Effector CD4-positive, alpha-beta T cell (primary cell): ENCODE results near the gene GLT8D1.
"Not testable (repeated sequence)": the region's sequence is repeated elsewhere in the genome, so short reads cannot be mapped to it uniquely, and the experiment has no call there.

ENCODE experiments used
- DNase-seq: peaks from one replicate; pipeline ENCODE4 v3.0.0-alpha.2; 2020

Gene GLT8D1

GRCh38 chr3:52679199-52679538 is 26.4 kb downstream of the GLT8D1 start:
- no peak for DNase-seq

- no peak for DNase-seq
These were observed 27.1 kb downstream of the GLT8D1 start for GRCh38 chr3:52678265-52679198.

DNA sequence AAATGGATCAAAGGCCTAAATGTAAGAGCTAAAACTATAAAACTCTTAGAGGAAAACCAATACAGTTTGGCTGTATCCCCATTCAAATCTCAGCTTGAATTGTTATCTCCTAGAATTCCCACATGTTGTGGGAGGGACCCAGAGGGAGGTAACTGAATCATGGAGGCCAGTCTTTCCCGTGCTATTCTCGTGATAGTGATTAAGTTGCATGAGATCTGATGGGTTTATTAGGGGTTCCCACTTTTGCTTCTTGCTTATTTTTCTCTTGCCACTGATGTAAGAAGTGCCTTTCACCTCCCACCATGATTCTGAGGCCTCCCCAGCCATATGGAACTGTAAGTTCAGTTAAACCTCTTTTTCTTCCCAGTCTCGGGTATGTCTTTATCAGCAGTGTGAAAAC is 29.4 kb downstream of the GLT8D1 start:
- DNase-seq: not testable (repeated sequence)

- no peak for DNase-seq
These were observed 33.9 kb downstream of the GLT8D1 start for GRCh38 chr3:52671676-52672075.

DNA sequence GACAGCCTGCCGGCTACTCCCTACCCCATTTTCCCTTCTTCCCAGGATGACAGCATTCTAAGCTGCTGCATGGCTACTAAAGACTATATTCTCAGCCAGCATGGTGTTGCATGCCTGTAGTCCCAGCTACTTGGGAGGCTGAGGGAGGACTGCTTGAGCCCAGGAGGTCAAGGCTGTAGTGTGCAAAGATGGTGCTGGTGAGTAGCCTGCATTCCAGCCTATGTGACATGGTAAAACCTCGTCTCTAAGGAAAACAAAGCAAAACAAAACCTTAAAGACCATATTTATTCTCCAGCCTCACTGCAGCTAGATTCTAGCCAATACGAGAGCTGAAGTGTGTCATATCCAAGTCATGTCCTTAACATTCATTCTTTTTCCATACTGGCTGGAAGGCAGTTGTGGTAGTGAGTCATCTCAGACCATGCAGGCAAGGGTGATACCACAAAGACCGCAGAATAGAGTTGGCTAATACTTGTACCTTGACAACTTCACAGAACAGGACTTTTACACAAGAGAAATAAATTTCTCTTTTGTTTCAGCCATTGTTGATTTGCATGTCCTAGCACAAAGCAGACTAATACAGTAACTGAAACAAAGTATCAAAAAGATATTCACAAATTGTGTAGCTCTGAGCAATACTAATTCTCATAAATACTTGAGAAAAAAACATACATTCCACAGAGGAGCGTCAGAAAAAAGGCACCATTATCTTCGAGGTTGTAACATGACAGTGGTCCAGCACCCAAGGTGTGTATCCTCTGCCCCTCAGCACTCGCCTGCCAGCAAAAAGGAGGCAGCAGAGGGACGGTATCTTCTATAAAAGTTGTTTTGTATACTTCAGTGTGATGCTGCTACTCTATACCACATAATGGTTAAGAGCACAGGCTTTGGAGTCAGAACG is 34.7 kb downstream of the GLT8D1 start:
- DNase-seq: peak; percentile 8

DNA sequence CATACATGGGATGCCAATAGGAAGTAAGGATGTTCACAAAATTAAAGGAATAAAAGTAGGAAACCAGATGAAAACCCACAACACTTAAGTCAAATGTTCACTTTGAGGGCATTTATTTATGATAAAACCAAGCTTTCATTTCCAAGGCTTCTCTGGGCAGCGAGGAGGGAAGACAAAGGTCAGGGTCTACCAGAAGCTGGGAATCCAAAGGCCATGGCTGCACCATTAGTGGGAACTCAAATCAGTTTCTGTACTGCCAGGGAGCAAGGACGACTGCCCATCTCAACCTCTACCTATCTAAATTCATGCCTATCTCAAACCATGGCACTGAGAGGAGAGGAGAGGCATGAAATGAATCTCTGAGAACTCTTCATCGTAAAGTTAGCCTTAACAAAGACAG is 42.5 kb downstream of the GLT8D1 start:
- no peak for DNase-seq

DNA sequence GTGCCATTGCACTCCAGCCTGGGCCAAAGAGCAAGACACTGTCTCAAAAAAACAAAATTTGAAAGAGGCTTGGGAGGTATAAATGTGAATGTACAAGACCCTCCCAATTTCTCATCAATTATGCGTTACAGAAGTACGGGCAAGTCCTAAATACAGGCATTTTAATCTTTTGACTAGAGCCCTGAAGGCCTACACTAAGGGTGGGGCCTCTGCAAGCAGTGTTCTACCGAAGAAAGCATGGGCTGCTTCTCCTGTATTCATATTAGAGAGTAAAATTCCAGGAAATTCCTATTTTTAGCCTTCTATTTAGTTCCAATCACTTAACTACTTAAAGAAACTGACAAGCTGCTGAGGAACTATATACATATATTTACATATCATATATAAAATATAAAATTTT is 45.5 kb downstream of the GLT8D1 start:
- DNase-seq: no peak

GRCh38 chr3:52655895-52656294 is 49.7 kb downstream of the GLT8D1 start:
- DNase-seq: no peak

DNA sequence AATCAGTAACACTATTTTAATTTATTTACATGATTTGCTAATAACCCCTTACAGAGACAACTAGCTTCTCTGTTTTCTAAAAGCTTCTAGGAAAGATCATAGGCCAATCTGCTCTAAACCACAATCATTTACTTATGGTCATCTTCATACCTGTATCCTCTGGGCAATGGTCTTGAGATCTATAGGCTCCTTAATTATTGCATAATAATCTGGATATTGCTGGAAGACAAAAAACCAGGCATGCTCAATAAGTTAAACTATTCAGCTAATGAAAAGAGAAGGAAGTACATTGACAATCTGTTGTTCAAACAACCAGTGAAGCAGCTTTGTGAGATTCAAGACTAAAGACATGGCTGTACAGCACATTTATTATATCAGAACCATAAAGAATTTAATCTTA is 54.0 kb downstream of the GLT8D1 start:
- DNase-seq: no peak

DNA sequence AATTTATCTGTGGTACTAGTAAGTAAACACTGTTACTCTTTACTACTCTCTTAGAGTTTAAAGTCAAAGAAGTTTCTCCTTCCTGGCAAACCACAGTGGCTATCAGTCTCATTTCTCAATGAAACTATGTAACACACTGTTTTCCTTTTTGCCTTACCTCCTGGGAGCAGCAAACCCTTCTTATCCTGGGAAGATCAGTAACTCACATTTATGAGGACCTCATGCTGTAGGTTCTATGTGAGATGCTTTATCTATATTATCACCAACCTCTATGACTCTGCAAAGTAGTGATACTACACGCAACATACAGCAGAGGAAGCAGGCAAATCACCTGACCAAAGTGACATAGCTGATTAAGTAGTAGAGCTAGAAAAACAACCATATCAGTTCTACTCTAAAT is 55.2 kb downstream of the GLT8D1 start:
- no peak for DNase-seq

DNA sequence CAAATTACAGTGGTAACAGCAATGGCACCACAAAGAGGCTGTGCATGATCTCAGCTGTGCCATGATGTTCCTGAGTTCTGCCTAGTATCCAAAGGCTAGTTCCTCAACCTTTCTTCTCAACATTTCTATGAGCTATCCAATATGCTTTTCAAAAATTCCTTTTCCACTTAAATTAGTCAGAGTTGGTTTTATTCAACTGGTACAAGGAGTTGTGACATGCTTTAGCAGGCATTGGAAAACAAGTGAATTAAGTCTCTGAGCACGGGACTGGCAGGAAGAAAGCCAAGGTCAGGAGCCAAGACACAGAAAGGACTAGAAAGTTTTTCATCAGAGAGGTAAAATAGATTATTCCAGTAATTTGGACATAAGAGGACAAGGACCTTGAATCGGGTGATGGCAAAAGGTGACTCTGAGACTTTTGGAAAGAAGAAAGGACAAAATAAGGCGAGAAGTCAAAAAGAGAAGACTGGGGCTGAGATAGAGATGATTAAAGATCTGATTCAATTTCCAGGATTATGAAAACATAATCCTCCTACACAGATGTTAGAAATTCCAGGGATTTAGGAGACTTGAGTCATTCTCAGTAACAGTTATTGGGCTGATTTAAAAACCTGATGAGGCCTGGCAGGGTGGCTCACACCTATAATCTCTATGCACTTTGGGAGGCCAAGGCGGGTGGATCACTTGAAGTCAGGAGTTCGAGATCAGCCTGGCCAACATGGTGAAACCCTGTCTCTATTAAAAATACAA is 56.0 kb downstream of the GLT8D1 start:
- DNase-seq: no peak

DNA sequence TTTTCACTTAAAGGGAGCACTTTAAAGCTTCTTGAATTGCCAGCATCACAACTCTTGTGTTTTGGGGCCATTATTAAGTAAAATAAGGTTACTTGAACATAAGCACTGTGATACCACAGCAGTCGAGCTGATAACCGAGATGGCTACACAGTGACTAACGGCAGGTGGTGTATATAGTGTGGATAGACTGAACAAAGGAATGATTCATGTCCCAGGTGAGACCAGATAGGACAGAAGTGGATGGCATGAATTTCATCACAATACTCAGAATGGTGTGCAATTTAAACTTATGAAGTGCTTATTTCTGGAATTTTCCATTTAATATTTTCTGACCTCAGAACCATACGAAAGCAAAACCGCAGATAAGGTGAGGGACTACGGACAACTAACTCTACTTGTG is 60.0 kb downstream of the GLT8D1 start:
- DNase-seq: no peak
